CD4-positive, CD25-positive, alpha-beta regulatory T cell (primary cell): Measurements from ENCODE around the gene COG6. TPM values are rescaled to one million over a fixed set of nuclear protein-coding genes. Genes with fewer than 3 reads are reported as not detected.

Experiments used
- ATAC-seq, 2 donors: fragments of 150-1000 bp; cut with Tn5 transposase; one replicate each; pipeline ENCODE4 v1.10.0; 2021; ENCODE audit warnings: low read depth in 2 of 2, moderate number of reproducible peaks in 2 of 2, moderate library complexity in 1 of 2
- DNase-seq, 3 donors: peaks; one replicate each; pipeline versions ENCODE4 v3.0.0 to v3.0.0-alpha.2; 2012 to 2022; ENCODE audit warnings: mixed read lengths in 1 of 3
- H3K27ac ChIP-seq: one replicate; pipeline ENCODE4 v1.7.0; 2013; ENCODE audit warnings: mild to moderate bottlenecking, low read length; ENCODE audit not compliant: insufficient read depth, poor library complexity, severe bottlenecking
- H3K27me3 ChIP-seq: one replicate; pipeline ENCODE4 v1.7.0; 2013; ENCODE audit warnings: low read length; ENCODE audit not compliant: control insufficient read depth, insufficient read depth
- H3K36me3 ChIP-seq: one replicate; pipeline ENCODE4 v1.7.0; 2013; ENCODE audit warnings: mild to moderate bottlenecking, low read length, moderate library complexity; ENCODE audit not compliant: control insufficient read depth, insufficient read depth
- H3K4me1 ChIP-seq: 2 replicates; pipeline ENCODE4 v1.7.0; 2013; ENCODE audit warnings: mild to moderate bottlenecking, low read length; ENCODE audit not compliant: insufficient read depth, control insufficient read depth, poor library complexity, severe bottlenecking
- H3K4me3 ChIP-seq: one replicate; pipeline ENCODE4 v1.7.0; 2013; ENCODE audit warnings: low read depth, mild to moderate bottlenecking, low read length, moderate library complexity
- H3K9me3 ChIP-seq, 2 experiments: 1 replicate in 1 of 2; 2 replicates in 1 of 2; pipeline ENCODE4 v1.7.0; 2013; ENCODE audit warnings: low read length in 2 of 2, mild to moderate bottlenecking in 1 of 2, moderate library complexity in 1 of 2; ENCODE audit not compliant: control insufficient read depth in 2 of 2
- H3K27ac Mint-ChIP-seq, 3 donors: one replicate each; pipeline ENCODE4 v1.8.0; 2020 to 2022; ENCODE audit warnings: mild to moderate bottlenecking in 3 of 3, mixed read lengths in 3 of 3, moderate library complexity in 2 of 3
- H3K27me3 Mint-ChIP-seq: one replicate; pipeline ENCODE4 v1.8.0; 2022; ENCODE audit warnings: mild to moderate bottlenecking, mixed read lengths
- H3K36me3 Mint-ChIP-seq: one replicate; pipeline ENCODE4 v1.8.0; 2020; ENCODE audit warnings: mixed read lengths
- H3K4me1 Mint-ChIP-seq, 4 donors: one replicate each; pipeline ENCODE4 v1.8.0; 2020 to 2022; ENCODE audit warnings: mixed read lengths in 4 of 4, mild to moderate bottlenecking in 1 of 4
- H3K4me3 Mint-ChIP-seq, 4 donors: one replicate each; pipeline ENCODE4 v1.8.0; 2020 to 2022; ENCODE audit warnings: mild to moderate bottlenecking in 4 of 4, mixed read lengths in 4 of 4, moderate library complexity in 3 of 4
- H3K9me3 Mint-ChIP-seq, 7 donors: one replicate each; pipeline ENCODE4 v1.8.0; 2020 to 2022; ENCODE audit warnings: mixed read lengths in 7 of 7, mild to moderate bottlenecking in 3 of 7, moderate library complexity in 2 of 7
- polyA plus RNA-seq, 4 donors: library from polyadenylated mRNA; unstranded; fragments of 300-500 nt; fragmentation: Illumina TruSeq; gene quantifications; one replicate each; pipeline ENCODE4 v1.2.3, GENCODE V29; 2021
- total RNA-seq: library from RNA; stranded (reverse); gene quantifications from one replicate; pipeline ENCODE4 v1.2.3, GENCODE V29; 2022

COG6 gene
- total and polyA plus RNA-seq, 5 donors from 2014 or later = 14.3 to 28.3 (median 20.4) TPM

DNA sequence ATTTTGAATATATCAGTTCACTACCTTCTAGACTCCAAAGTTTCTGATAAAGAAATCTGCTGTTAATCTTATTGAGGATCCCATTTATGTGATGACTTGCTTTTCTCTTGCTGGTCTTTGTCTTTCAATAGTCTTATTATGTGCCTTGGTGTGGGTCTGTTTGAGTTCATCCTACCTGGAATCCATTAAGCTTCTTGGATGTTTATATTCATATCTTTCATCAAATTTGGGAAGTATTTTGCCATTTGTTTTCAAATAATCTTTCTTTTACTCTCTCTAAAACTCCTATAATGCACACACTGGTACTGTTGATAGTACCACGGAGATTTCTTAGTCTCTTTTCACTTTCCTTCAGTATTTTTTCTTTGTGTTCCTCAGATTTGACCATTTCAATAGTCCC lies 24.2 kb upstream of the COG6 start:
- Mint-ChIP-seq H3K4me1 (peaks cover 0 to 2% (median 0%) of the 10 kb centered on the region in 4 donors), H3K36me3 (peaks cover 6% of the 10 kb centered on the region), H3K27me3 (peaks cover 41% of the 10 kb centered on the region), H3K4me3 (no peak overlapping the region), H3K27ac (no peak overlapping the region), H3K9me3 (peaks cover 0 to 17% (median 6%) of the 10 kb centered on the region in 7 donors)
- Histone ChIP-seq H3K4me3 (no peak overlapping the region), H3K4me1 (no peaks in the 10 kb centered on the region), H3K27ac (no peak overlapping the region), H3K27me3 (peaks cover 22% of the 10 kb centered on the region), H3K9me3 (peaks cover 11 to 13% of the 10 kb centered on the region in 2 experiments), H3K36me3 (no peaks in the 10 kb centered on the region)
- DNase-seq (no peak), ATAC-seq (no peak)

DNA sequence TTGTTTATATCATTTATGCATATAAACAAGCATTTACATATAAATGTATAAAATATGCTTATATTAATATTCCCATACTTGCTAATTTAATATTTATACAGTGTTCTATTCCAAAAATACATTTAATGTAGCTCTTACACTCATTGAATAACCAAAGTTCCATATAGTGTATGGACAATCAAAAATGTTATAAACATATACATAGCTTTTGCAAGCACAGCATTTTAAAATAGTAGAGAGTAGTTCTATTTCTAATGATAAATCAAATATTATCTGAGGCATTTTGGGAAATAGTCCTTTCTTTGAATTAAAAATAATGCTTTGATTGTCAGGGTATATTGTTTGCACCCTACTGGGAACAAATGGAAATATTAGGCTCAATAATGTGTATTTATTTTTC lies 22.5 kb upstream of the COG6 start:
- Histone ChIP-seq H3K27me3 (peaks cover 20% of the 10 kb centered on the region), H3K4me3 (no peak overlapping the region), H3K9me3 (peaks cover 13% of the 10 kb centered on the region in 2 experiments), H3K27ac (no peak overlapping the region), H3K36me3 (no peaks in the 10 kb centered on the region), H3K4me1 (no peaks in the 10 kb centered on the region)
- Mint-ChIP-seq H3K36me3 (peaks cover 11% of the 10 kb centered on the region), H3K9me3 (peaks cover 1 to 24% (median 6%) of the 10 kb centered on the region in 7 donors), H3K4me1 (peaks cover 0 to 2% (median 0%) of the 10 kb centered on the region in 4 donors), H3K27ac (no peak overlapping the region), H3K4me3 (no peak overlapping the region), H3K27me3 (peaks cover 43% of the 10 kb centered on the region)
- ATAC-seq (no peak), DNase-seq (no peak)

DNA sequence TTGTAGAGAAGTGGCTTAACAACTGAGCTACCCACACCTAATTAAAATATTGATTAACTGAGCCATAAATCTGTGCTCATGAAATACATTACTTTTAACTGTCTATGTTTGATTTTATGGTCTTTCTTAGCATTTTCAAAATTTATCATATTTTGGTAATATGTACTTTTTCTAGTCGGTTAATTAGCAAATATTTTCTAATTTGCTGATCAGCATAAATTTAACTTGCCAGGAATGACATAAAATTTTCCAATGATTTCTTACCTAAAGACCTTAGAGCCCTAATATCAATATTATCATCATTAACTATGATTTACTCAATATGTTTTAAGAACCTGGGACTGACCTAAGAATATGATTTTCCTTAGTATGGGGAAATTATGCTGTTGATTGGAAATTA lies 19.9 kb upstream of the COG6 start:
- no peaks in the 10 kb centered on the region for H3K4me1 ChIP-seq
- ATAC-seq (no peak), DNase-seq (no peak)
- peaks cover 42% of the 10 kb centered on the region for H3K27me3 Mint-ChIP-seq
- peaks cover 11% of the 10 kb centered on the region for H3K36me3 Mint-ChIP-seq
- H3K4me3 ChIP-seq = no peak overlapping the region
- no peak overlapping the region for H3K27ac ChIP-seq
- no peaks in the 10 kb centered on the region for H3K36me3 ChIP-seq
- H3K4me3 Mint-ChIP-seq = no peak overlapping the region
- H3K9me3 Mint-ChIP-seq = peaks cover 0 to 25% (median 6%) of the 10 kb centered on the region in 7 donors
- peaks cover 17% of the 10 kb centered on the region for H3K27me3 ChIP-seq
- no peaks in the 10 kb centered on the region for H3K4me1 Mint-ChIP-seq
- H3K27ac Mint-ChIP-seq = no peak overlapping the region
- H3K9me3 ChIP-seq = peaks cover 13% of the 10 kb centered on the region in 2 experiments

- Histone ChIP-seq H3K4me3 (no peak overlapping the region), H3K4me1 (no peaks in the 10 kb centered on the region), H3K27me3 (peaks cover 11% of the 10 kb centered on the region), H3K27ac (no peak overlapping the region), H3K36me3 (no peaks in the 10 kb centered on the region), H3K9me3 (peaks cover 0 to 2% of the 10 kb centered on the region in 2 experiments)
- no peaks in the 10 kb centered on the region for H3K4me1 Mint-ChIP-seq
- H3K27ac Mint-ChIP-seq = no peak overlapping the region
- ATAC-seq (no peak), DNase-seq (no peak)
- H3K27me3 Mint-ChIP-seq = peaks cover 34% of the 10 kb centered on the region
- H3K9me3 Mint-ChIP-seq = peaks cover 0 to 9% (median 2%) of the 10 kb centered on the region in 7 donors
- peaks cover 5% of the 10 kb centered on the region for H3K36me3 Mint-ChIP-seq
- no peak overlapping the region for H3K4me3 Mint-ChIP-seq
Observed at GRCh38 chr13:39637890-39638289, 17.6 kb upstream of the COG6 start.

DNA sequence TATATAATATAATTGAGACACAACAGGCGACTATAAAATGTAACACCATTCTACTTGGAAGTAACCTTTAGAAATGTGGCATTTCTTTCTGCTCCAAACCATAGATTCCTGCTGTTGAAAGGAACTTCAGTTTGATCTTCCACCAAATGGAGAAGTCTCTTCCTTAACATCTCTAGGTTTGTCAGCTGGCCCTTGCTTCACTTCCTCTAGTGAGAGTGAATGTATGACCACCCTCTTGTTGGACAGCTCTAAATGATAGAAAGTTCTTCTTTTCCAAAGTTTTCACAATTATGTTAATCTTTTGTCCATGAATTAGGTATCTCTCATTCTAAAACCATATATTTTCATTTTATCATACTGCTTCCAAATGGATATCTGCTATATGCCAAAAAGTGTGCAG lies 13.8 kb upstream of the COG6 start:
- Histone ChIP-seq H3K27me3 (peaks cover 6% of the 10 kb centered on the region), H3K9me3 (peaks cover 0 to 2% of the 10 kb centered on the region in 2 experiments), H3K4me3 (no peak overlapping the region), H3K36me3 (no peaks in the 10 kb centered on the region), H3K27ac (no peak overlapping the region), H3K4me1 (no peaks in the 10 kb centered on the region)
- DNase-seq = no peak
- Mint-ChIP-seq H3K27me3 (peaks cover 24% of the 10 kb centered on the region), H3K27ac (no peak overlapping the region), H3K4me1 (no peaks in the 10 kb centered on the region), H3K4me3 (no peak overlapping the region), H3K36me3 (peaks cover 5% of the 10 kb centered on the region), H3K9me3 (peaks cover 0 to 9% (median 2%) of the 10 kb centered on the region in 7 donors)
- ATAC-seq = no peak

GRCh38 chr13:39646122-39646521 lies 9.3 kb upstream of the COG6 start:
- H3K9me3 Mint-ChIP-seq = peaks cover 0 to 1% (median 0%) of the 10 kb centered on the region in 7 donors
- H3K4me1 Mint-ChIP-seq = no peaks in the 10 kb centered on the region
- H3K27ac ChIP-seq = no peak overlapping the region

DNA sequence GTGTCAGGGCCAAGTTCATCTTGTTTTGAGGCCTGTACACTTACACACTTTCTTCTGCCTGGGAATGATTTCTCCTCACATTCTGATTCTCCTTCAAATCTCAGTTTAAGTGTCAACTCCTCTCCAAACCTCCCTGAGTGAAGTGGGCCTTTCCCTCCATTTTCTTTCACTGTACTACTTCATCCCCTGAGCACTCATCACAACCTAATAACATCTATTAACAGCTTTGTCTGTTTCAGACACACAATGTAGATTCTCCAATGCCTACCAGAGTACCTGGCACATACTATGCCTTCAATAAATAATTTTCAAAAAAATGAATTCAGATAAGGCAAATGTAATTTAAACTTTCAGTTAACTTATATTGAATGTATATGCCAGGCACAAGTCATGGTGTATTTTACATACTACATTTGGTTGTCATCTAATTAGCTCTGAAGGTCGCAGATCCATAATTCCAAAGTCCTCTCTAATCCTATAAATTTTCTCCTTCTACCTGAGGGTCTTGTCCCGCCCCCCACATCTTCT lies 357 bp upstream of the COG6 start:
- H3K36me3 Mint-ChIP-seq = peaks cover 5% of the 10 kb centered on the region
- peak overlapping the region; percentile 93 to 97 (median 95) for H3K4me3 Mint-ChIP-seq
- ATAC-seq = peak in 1 of 2 donors; percentile 4
- H3K4me3 ChIP-seq = peak overlapping the region; percentile 80
- H3K27me3 ChIP-seq = peaks cover 2% of the 10 kb centered on the region
- H3K4me1 Mint-ChIP-seq = peaks cover 18 to 46% (median 33%) of the 10 kb centered on the region in 4 donors
- DNase-seq = no peak
- H3K27me3 Mint-ChIP-seq = peaks cover 15% of the 10 kb centered on the region
- peak overlapping the region; percentile 65 for H3K27ac ChIP-seq
- peaks cover 0 to 4% (median 0%) of the 10 kb centered on the region in 7 donors for H3K9me3 Mint-ChIP-seq
- H3K36me3 ChIP-seq = peaks cover 2% of the 10 kb centered on the region
- peak overlapping the region; percentile 86 to 94 (median 92) for H3K27ac Mint-ChIP-seq
- H3K9me3 ChIP-seq = no peaks in the 10 kb centered on the region
- peaks cover 7% of the 10 kb centered on the region for H3K4me1 ChIP-seq

More at GRCh38 chr13:39646122-39646521, 9.3 kb upstream of the COG6 start:
- DNase-seq (no peak), ATAC-seq (no peak)
- Histone ChIP-seq H3K36me3 (no peaks in the 10 kb centered on the region), H3K4me3 (no peak overlapping the region), H3K27me3 (peaks cover 4% of the 10 kb centered on the region), H3K4me1 (no peaks in the 10 kb centered on the region), H3K9me3 (no peaks in the 10 kb centered on the region)
- H3K27ac Mint-ChIP-seq = no peak overlapping the region
- H3K4me3 Mint-ChIP-seq = no peak overlapping the region
- peaks cover 11% of the 10 kb centered on the region for H3K27me3 Mint-ChIP-seq
- H3K36me3 Mint-ChIP-seq = no peaks in the 10 kb centered on the region

GRCh38 chr13:39656325-39656677 lies 839 bp downstream of the COG6 start:
- H3K4me3 Mint-ChIP-seq = peak overlapping the region; percentile 93 to 97 (median 95)
- no peak overlapping the region for H3K27ac ChIP-seq
- H3K27ac Mint-ChIP-seq = peak overlapping the region; percentile 86 to 96 (median 92)
- DNase-seq (peak in 2 of 3 donors; percentile 2 to 14), ATAC-seq (no peak)
- peak overlapping the region; percentile 85 for H3K4me3 ChIP-seq
- H3K9me3 Mint-ChIP-seq = peaks cover 0 to 4% (median 0%) of the 10 kb centered on the region in 7 donors
- H3K27me3 ChIP-seq = no peaks in the 10 kb centered on the region
- H3K36me3 ChIP-seq = peaks cover 12% of the 10 kb centered on the region
- H3K4me1 ChIP-seq = peaks cover 7% of the 10 kb centered on the region
- peaks cover 12% of the 10 kb centered on the region for H3K27me3 Mint-ChIP-seq
- peaks cover 18 to 49% (median 34%) of the 10 kb centered on the region in 4 donors for H3K4me1 Mint-ChIP-seq
- H3K36me3 Mint-ChIP-seq = peaks cover 15% of the 10 kb centered on the region
- no peaks in the 10 kb centered on the region for H3K9me3 ChIP-seq
